Stimulated activated CD8-positive, alpha-beta memory T cell treated with anti-CD3 and anti-CD28 coated beads, Interleukin-12 subunit alpha, Interleukin-12 subunit beta, amount 100 ng/mL, for 1 hour (primary cell): ENCODE results near the gene ADARB2.
"Not testable (repeated sequence)": the region's sequence is repeated elsewhere in the genome, so short reads cannot be mapped to it uniquely, and the experiment has no call there.

Experiments used
- DNase-seq: peaks from one replicate; pipeline ENCODE4 v3.0.0-alpha.2; 2020; ENCODE audit warnings: low read depth

The ADARB2 gene

DNA sequence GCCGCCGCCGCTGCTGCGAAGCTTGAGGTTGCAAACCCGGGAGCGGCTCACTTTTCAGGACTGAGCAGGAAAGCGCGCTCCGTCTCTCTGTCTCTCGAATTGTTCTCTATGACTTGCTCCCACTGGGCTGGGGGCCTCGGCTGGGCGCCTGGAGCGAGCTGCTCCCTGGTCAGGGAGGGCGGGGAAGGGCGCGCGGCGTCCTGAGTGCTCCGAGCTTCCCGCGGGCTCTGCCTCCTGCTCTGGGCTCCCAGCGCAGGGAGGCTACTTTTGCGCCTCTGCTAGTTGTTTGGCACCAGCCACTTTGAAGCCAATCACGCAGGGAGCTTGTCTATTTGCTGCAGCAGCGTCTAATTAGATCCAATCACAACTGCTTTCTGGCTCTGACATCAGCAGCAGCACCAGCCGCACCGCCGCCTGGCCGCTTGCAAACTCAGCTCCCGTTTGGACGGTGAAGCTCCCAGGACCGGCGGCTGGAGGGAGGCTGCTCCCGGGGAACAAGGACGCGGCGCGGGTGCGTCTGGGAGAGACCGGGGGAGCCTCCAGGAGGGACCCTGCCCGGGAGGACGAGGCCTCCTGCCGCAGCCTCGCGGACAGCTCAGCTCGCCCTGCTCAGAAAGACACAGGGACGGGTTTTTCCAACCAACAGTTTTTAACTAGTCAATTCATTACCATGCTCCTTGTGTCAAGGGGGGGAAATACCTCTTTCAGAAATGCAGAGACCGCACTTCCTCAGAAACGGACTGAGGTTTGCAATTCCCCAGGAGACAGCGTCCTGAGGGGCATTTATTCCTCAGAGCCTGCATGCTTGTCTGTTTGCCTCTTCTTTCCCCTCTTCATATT lies at the start of gene ADARB2:
Gene ADARB2, minus strand, starts transcription at position 304 of the 840 bp plus-strand sequence.
- DNase-seq: no peak

DNA sequence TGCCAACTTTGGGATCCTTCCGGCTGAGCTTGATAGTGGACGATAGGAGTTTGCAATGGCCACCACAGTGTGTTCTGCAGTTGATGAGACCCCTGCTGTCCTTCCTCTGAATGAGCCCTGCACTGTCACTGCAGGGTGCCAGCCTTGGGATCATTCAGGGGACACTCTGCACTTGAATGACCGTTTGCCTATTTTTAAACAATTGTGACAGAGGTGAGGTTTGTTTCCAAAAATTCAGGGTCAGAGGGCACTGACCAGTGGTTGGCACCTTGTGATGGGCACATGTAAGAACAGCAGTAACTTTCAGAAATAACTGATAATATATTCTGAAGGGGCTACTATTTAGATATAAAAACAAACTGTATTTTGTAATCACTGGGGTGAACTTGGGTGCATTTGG lies 48.5 kb upstream of the ADARB2 start:
- DNase-seq: no peak

DNA sequence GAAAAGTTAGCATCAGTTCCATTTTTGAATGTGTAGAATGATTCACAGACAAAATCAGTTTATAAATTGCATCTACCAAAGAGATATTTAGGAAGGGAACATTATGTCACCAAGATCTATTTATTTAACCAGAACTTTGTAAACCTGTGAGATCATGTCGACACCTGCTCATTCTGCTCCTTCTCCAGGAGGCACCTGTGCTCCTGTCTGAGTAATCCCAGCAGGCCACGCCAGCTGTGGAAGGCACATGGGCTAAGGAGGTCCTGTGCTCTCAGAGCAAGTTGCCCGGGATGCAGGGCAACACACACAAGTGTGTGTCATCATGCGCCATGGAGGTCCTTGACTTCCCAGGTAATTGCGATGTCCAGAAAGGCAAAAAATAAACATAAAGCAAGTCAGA lies 45.5 kb upstream of the ADARB2 start:
- no peak for DNase-seq

DNA sequence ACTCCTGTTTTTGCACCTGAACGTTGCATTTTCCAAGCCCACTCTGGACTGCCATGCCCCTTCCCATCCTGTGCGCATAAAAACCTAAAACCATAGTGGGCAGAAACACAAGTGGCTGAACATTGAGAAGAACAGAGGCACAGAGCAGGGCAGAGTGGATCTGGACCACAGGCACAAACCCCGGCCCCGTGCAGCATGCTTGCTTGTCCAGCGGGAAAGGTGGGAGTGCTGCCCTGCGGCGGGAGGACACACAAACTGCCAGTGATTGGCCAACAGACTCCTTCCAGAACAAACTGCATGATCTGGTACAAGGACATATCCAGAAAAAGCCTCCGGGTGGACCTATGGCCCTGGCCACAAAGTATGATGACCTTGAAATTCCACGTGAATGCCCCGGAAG lies 42.5 kb upstream of the ADARB2 start:
- DNase-seq: no peak

DNA sequence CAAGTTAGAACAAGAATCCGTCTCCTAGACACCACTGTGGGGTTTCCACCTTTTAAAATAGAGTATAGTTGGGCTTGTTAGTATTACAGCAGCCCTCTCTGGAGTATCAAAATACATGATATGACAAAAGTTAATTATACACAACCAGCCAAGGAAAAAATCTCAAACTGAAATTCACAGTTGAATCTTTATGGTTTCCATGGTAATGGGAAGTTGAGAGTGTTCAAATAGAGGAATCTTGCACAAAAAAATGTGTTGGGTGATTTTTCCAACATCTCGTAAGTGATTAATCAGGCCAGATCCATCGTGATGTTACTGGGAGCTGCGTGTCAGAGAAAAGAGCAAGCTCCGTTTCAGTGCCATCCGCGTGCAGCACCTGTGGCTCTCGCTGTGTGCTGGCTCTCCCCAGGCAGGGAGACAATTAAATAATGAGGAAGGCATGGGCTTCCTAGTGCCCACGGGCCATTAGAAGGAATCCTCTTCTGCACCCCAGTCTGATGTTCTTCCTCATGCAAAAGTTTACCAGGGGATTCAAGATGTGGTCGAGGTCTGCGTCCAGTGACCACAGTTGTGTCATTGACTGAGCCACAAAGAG lies 41.1 kb upstream of the ADARB2 start:
- no peak for DNase-seq

DNA sequence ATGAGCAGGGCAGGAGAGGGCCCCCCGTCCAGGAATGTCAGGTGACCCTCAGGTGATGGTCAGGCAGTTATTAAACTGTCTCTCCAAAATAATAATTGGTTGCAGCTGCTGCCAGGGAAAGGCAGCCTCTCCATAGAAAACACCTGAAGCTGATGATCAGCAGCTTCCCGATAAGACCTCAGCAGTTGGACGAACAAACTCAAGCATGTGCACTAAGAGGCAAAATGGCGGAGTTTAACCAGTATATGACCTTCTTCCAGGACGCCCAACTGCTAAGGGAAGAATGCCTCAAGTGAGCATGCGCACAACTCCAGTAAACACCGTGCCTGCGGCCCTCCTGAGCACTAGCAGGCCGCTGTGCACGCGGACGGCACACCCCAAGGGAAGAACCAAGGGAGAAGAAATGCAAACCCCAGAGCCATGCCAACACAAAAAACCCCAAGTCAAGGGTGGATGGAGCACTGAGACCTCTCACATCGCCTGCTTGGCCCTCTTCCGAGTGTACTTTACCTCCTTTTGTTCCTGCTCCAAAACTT lies 38.9 kb upstream of the ADARB2 start:
- no peak for DNase-seq

DNA sequence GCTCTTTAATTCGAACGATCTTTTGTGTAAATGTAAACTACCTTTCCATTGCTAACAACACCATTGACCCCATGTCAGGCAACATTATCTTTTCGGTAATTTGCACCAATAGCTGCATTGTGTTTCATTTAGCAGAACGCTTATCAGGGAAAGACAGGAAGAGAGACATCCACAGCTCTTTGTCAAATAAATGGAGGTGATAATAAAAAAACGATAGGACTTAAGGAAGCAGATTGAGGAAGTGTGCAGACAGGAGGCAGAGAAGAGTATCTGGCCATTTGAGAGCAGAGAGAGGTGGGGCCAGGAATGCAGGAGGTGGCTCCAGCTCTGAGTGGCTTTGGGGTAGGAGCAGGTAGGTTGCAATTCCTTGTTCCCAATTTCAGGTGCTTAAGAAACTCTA lies 37.5 kb upstream of the ADARB2 start:
- no peak for DNase-seq

DNA sequence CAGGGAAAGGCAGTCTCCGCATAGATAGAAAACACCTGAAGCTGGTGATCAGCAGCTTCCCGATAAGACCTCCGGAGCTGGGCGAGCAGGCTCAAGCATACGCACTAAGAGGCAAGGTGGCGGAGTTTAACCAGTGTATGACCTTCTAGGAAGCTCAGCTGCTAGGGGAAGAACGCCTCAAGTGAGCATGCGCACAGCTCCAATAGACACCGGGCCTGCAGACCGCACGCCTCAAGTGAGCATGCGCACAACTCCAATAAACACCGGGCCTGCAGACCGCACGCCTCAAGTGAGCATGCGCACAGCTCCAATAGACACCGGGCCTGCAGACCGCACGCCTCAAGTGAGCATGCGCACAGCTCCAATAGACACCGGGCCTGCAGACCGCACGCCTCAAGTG lies 35.9 kb upstream of the ADARB2 start:
- not testable (repeated sequence) for DNase-seq

DNA sequence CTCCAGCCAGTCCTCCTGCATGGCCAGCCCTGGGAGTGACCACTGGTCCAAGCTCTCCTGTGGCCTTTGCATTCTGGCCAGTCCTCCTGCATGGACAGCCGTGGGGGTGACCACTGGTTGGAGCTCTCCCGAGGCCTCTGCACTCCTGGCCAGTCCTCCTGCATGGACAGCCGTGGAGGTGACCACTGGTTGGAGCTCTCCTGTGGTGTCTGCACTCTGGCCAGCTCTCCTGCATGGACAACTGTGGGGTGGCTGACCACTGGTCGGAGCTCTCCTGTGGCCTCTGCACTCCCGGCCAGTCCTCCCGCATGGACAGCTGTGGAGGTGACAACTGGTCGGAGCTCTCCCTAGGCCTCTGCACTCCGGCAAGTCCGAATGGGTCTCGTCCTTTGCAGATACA lies 28.7 kb upstream of the ADARB2 start:
- no peak for DNase-seq

DNA sequence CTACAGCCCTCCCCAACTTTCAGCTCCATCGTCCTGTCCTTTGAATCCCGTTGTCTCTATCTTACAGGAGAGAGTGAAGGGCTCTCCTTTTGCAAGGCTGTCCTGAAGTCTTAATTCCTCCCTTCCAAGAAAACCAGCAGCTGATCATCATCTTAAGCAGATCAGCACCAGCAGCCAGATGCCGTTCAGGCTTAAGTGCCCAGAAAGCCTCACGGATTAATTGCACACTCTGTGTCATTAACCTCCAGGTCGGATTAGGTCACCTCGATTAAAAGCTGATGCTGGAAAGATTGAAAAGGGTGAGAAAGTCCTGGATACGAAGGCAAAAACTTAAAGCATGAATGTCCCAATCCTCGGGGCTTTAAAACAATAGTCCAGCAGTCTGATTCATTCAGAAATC lies 24.8 kb upstream of the ADARB2 start:
- DNase-seq: no peak

DNA sequence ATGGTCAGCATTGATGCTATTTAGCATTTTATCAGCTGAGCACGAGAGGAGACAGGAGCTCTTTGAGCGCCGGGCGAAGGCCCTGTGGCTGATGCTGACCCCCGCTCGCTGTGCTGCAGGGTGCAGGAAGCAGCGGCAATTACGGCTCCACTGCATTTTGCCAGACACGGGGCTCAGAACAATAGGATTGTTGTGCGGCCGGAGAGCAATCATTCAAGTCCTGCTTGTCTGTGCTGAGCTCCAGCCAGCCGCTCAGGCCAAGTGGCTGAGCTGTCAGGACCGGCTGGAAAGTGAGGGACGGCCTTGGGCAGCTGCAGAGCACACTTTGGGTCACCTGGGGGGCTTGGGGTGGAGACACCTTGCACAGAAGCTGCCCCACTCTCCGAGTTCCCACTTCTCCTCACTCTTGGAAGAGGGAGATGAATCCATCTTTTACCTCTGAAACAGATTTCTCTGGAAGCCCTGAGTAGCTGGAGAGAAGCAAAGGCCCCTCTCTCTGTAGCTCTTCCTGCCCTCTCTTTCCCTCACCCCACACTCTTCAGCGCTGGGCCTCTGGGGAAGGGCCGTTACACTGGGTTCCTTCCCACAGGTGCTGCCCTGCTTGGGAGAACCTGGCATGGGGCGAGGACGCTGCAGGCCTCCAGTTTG lies 17.3 kb upstream of the ADARB2 start:
- no peak for DNase-seq

DNA sequence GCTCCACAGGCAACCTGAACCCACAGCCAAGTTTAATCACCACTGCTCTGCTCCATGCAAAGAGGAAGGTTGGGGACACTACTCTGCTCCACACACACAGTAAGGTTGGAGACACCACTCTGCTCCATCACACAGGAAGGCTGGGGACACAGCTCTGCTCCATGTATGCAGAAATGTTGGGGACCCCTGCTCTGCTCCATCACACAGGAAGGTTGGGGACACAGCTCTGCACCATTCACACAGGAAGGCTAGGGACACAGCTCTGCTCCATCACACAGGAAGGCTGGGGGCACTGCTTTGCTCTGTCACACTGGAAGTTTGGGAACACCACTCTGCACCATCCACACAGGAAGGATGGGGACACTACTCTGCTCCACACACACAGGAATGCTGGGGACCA lies 14.8 kb upstream of the ADARB2 start:
- no peak for DNase-seq

DNA sequence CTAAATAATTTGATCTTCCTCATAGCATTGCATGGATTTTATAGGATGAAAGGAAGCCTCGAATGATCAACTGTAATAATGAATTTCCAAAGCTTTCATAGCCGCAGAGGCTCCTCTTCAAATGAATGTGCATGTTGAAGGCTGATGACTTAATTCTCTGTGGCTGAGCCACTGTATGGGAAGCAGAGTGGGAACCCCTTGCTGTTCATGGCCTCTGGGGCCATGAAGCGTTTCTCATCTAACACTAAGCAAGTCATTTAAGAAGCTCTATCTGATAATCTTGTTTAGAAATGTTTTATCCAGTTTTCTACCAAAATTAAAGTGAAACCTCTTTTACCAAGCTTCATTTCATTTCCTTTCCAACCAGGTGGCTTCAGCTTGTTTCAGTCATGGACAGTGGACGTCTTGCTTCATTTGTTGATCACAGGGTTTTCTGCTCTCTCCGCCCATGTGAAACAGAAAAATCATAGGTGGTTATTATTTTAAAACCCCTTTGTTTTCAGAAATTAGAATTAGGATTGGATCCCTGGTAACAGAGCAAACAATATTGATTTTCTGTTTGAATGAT lies 10.3 kb upstream of the ADARB2 start:
- DNase-seq: no peak

DNA sequence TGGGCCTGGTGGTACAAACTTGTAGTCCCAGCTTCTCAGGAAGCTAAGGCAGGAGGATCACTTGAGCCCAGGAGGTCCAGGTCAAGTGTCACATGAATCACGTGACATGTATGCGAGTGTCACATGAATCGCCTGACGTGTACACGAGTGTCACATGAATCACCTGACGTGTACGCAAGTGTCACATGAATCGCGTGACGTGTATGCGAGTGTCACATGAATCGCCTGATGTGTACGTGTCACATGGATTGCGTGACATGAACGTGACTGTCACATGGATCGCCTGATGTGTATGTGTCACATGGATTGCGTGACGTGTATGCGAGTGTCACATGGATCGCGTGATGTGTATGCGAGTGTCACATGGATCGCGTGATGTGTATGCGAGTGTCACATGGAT lies 9.5 kb upstream of the ADARB2 start:
- DNase-seq: no peak

DNA sequence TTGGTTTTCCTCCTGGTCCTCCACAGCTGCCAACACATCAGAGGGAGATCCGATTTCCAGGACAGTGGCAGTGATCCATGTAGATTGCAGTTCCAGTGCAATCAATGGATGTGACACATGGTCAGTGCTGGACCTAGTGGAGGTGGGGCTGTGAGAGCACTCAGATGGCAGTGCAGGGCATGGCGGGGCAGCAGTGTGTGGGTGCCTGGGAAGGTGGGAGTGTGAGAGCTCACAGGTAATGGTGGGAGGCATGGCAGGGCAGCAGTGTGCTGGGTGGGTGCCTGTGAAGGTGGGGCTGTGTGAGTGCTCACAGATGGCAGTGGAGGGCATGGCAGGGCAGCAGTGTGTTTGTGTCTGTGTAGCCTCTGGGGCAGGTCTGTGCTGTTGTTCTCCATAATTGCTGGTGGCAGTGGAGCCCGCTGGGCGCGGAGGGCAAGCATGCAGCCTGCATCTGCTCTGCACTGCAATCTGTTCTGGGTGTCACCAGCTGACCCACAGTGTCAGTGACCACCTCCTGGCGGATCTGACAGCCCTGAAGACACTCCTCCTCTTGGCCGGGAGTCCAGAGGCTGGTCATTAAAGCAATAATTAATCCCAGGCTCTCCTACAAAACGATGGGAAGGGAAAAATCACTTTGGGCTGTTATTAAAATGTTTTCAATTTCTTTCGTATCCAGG lies 8.6 kb upstream of the ADARB2 start:
- DNase-seq: no peak

DNA sequence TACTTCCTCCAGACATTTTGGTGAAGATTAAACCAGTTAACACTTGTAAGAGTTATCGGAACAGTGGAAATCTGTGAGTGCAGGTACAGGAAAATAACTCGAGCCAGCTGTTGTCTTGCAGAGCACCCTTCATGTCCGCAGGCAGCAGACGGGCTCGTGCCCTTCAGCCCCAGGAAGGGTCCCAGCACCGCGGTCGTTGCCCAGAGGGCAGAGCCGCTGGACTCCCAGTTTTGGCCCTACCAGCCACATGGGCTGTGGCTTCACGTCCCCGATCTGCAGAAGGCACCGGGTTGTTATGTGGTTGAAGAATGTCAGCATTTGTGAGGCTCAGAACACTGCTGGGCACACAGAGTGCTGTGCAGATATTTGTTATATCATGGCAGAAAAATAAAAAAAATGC lies 7.2 kb upstream of the ADARB2 start:
- no peak for DNase-seq

DNA sequence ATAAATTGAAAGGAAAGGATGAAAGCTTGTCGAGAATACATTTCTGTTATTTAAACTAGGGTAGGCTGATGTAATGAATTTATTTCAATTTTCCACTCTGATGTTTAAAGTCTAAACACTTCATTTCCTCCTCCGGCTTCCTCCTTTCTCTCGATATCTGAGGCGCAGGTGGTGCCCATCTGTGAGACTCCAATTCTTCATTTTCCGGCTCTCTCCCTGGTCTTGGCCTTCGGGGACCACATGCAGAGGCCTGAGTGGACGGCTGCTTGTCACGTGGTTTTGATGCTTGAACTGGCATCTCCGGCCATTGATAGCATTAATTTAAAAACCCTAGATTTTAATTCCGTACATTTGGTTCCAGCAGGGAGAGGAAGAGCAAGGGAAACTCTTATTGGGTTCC lies 5.8 kb upstream of the ADARB2 start:
- no peak for DNase-seq

DNA sequence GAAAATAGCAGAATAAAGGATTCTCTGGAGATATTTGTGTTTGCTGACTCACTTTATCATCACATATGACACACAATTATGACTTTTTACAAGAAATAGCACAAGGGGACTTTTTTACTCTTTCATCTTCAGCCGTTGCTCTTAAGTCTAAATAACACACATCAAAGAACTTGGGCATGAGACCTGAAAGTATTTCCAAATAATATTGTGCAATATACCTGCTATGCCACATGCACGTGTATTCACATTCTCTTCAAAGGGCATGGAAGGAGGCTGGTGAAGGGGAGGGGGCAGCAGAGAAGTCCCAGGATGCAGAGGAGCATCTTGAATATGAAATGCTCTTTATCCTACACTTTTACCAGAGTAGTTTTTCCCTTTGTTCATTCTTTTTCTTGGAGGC lies 4.1 kb upstream of the ADARB2 start:
- no peak for DNase-seq

DNA sequence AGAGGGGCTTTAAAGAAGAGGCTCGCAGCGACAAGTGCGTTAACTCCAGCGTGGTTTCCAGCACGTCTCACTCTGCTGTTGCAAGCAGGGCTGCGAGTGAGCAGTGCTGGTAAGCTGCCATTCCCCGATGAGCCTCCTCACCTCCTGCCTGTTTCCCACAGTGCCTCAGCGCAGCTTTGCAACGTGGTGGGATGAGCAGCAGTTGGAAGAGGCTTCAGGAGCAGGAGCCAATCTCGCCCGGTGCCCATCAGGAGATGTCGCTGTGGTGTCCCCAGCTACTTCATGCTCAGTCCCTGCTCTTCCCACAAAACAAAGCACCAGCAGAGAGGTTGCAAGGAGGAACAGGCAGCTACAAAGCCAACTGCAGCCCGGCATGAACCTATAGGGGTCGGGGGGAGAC lies 2.4 kb upstream of the ADARB2 start:
- DNase-seq: no peak

DNA sequence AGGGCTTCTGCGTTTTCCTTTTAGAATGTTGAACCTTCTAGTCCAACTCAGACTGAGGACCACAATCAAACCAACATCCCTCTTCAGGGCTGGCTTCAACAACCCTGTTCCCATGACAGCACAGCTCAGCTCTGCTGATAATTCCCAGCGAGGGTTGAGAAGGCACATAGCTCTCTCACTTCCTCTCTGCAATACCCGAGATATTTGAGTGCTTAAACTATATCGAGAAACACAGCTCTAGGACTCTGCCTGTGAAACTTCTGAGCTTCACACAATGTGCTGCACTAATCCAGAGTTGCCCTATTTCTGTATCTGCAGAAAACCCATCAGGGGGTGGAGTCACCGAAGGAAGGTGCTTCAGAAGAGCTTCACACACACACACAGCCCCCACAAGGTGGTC lies 1.6 kb upstream of the ADARB2 start:
- DNase-seq: no peak

DNA sequence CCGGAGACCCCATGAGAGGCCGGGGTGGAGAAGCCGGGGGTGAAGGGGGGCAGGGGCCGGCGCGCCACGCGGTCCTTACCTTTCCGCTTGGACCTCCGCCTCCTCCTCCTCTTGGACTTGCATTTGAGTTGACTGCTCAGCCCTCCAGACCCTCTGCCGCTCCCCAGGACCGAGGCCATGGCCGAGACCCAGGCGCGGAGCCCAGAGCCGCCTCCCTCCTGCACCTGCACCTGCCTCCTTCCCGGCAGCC lies 428 bp downstream of the ADARB2 start:
- no peak for DNase-seq

DNA sequence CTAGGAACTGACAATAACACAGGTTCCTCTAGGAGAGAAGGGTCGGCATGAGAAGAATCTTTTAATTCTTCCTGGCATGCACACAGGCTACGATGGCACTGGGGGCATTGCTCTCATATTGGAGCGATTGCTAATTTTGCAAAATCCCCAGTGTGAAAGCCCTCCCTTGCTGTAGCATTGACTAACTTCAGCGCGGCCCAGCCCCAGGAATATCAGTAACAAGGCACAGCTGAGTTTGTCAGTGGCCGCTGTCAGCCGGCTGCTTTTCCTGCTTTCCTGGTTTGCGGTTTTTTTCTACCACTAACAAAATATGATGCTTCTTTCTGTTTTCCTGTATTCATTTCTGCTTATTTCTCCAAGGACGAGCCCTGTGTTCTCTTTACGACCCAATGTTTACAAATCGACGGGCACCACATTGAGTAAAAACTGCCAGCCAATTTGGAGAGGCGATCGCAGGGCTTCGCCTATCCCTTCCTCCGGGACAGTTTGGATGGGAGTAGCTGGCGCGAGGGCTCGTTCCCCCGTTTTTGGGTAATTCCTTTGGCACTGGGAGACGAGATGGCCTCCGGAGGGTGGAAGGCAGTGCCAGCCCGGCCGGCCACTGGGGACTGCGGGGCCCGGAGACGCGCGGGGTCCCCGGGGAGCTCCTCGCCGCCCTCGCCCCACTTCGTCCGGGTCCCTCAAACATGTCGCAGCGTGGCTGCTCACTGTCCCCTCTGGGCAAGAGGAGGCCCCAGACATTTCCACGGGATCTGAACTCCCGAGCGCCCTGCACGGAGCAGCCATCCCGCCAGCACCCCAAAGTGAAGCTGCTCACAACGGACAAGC lies 967 bp downstream of the ADARB2 start:
- DNase-seq: no peak
